ENCODE results near the gene ARHGDIG.

The ARHGDIG gene

GRCh38 chr16:307691-308312, 27.4 kb downstream of the ARHGDIG start:
- no peak overlapping the region for H3K4me3 ChIP-seq (ENCODE audit: control insufficient read depth, low read depth, low read length)
- DNase-seq (ENCODE audit: low read depth), result no peak
- TF ChIP-seq, protein P1, sequence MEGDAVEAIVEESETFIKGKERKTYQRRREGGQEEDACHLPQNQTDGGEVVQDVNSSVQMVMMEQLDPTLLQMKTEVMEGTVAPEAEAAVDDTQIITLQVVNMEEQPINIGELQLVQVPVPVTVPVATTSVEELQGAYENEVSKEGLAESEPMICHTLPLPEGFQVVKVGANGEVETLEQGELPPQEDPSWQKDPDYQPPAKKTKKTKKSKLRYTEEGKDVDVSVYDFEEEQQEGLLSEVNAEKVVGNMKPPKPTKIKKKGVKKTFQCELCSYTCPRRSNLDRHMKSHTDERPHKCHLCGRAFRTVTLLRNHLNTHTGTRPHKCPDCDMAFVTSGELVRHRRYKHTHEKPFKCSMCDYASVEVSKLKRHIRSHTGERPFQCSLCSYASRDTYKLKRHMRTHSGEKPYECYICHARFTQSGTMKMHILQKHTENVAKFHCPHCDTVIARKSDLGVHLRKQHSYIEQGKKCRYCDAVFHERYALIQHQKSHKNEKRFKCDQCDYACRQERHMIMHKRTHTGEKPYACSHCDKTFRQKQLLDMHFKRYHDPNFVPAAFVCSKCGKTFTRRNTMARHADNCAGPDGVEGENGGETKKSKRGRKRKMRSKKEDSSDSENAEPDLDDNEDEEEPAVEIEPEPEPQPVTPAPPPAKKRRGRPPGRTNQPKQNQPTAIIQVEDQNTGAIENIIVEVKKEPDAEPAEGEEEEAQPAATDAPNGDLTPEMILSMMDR (conservative IDR thresholded peaks at IDR 0.05; ENCODE audit: control insufficient read depth, insufficient read depth, low read depth, low read length), result no peak

DNA sequence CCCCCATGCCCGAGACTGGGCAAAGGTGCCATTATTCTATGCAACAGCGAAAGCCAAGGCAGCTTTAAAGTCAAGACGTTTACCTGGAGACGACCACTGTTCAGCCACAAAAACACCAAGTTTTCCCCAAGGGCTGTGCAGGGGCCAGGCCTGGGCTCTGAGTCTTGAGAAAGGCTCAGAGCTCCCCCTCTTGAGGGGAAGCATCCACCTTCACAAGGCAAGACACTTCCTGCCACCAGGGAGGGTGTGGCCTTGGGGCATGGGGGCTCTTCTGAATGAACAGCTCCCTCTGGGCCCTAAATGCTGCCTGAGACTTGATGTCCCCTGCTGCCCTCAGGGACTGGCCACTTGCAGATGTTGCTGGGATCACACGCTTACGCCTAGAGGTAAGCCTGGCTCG, 29.1 kb downstream of the ARHGDIG start:
- TF ChIP-seq, protein P1 (conservative IDR thresholded peaks at IDR 0.05; ENCODE audit: control insufficient read depth, insufficient read depth, low read depth, low read length), result no peak
- no peak overlapping the region for H3K4me3 ChIP-seq (ENCODE audit: control insufficient read depth, low read depth, low read length)
- DNase-seq (ENCODE audit: low read depth), result no peak

DNA sequence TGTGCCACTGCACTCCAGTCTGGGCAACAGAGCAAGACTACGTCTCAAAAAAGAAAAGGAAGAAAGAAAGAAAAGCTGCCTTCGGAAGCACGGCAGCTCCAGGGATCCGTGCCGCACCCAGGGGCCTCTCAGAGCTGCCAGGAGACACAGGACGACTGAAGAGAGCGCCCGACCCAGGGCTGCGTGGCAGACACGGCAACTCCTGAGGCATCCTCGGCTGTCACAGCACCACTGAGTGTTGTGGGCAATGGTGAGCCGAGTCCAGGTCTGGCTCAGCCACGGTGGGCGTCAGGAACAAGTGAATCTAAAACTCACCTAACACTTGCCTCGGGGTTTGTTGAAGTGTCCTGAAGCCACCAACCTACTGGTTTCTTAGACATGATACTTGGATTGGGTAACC, 31.3 kb downstream of the ARHGDIG start:
- TF ChIP-seq, protein P1 (conservative IDR thresholded peaks at IDR 0.05; ENCODE audit: control insufficient read depth, insufficient read depth, low read depth, low read length), result no peak
- H3K4me3 ChIP-seq (ENCODE audit: control insufficient read depth, low read depth, low read length), result no peak overlapping the region
- DNase-seq (ENCODE audit: low read depth), result no peak

GRCh38 chr16:314351-314750, 34.0 kb downstream of the ARHGDIG start:
- no peak for DNase-seq (ENCODE audit: low read depth)
- no peak overlapping the region for H3K4me3 ChIP-seq (ENCODE audit: control insufficient read depth, low read depth, low read length)
- TF ChIP-seq, protein P1 (conservative IDR thresholded peaks at IDR 0.05; ENCODE audit: control insufficient read depth, insufficient read depth, low read depth, low read length), result no peak

DNA sequence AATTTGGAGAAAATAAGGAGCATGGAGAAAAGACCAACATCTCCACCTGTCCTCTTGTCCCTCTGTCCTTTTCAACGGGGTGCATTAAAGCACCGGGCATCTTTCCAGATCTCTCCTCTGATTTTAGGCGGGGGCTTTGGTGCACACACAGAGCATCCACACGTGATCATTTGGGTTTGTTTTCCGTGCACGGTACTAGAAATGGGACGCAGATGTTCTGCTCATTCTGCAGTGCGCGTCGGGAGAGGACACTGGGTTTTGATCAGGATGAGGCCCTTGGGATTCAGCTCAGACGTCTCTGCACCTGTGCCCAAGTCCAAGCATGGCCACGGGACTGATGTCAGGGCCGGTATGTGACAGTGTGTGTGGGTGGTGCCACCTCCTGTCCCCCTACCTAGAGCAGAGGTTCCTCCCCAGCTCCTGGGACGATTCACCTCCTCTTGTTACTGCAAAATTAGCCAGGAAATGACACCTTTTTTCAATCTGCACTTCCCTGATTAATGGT, 34.5 kb downstream of the ARHGDIG start:
- no peak for DNase-seq (ENCODE audit: low read depth)
- no peak overlapping the region for H3K4me3 ChIP-seq (ENCODE audit: control insufficient read depth, low read depth, low read length)
- TF ChIP-seq, protein P1 (conservative IDR thresholded peaks at IDR 0.05; ENCODE audit: control insufficient read depth, insufficient read depth, low read depth, low read length), result no peak

- no peak for DNase-seq (ENCODE audit: low read depth)
- TF ChIP-seq, protein P1 (conservative IDR thresholded peaks at IDR 0.05; ENCODE audit: control insufficient read depth, insufficient read depth, low read depth, low read length), result no peak
- H3K4me3 ChIP-seq (ENCODE audit: control insufficient read depth, low read depth, low read length), result no peak overlapping the region
Measured at GRCh38 chr16:316741-317464, 36.5 kb downstream of the ARHGDIG start.

Measured in fibroblast of mammary gland (primary cell).